GM19193 (cell line): ENCODE results near the gene CLASP1.

ENCODE experiments used
- POLR2A ChIP-seq: IDR thresholded peaks from 4 replicates; pipeline ENCODE4 v1.6.1; 2011; ENCODE audit not compliant: insufficient read depth, insufficient read length; ENCODE audit errors: extremely low read depth

Gene CLASP1

GRCh38 chr2:121365061-121365460, 284.2 kb downstream of the CLASP1 start:
- no peak for TF ChIP-seq POLR2A

GRCh38 chr2:121363632-121364420, 285.4 kb downstream of the CLASP1 start:
- no peak for TF ChIP-seq POLR2A

- no peak for TF ChIP-seq POLR2A
These were observed 286.5 kb downstream of the CLASP1 start for GRCh38 chr2:121362774-121363173.

GRCh38 chr2:121362226-121362625, 287.0 kb downstream of the CLASP1 start:
- no peak for TF ChIP-seq POLR2A

- no peak for TF ChIP-seq POLR2A
These were observed 288.5 kb downstream of the CLASP1 start for GRCh38 chr2:121360566-121361300.

- no peak for TF ChIP-seq POLR2A
These were observed 289.3 kb downstream of the CLASP1 start for GRCh38 chr2:121359716-121360565.

GRCh38 chr2:121359170-121359569, 290.1 kb downstream of the CLASP1 start:
- no peak for TF ChIP-seq POLR2A

GRCh38 chr2:121358291-121358690, 291.0 kb downstream of the CLASP1 start:
- TF ChIP-seq POLR2A, result no peak

- no peak for TF ChIP-seq POLR2A
These were observed 293.1 kb downstream of the CLASP1 start for GRCh38 chr2:121356058-121356640.

- TF ChIP-seq POLR2A, result no peak
These were observed 293.8 kb downstream of the CLASP1 start for GRCh38 chr2:121355488-121355887.

GRCh38 chr2:121351521-121352318, 297.5 kb downstream of the CLASP1 start:
- no peak for TF ChIP-seq POLR2A

- no peak for TF ChIP-seq POLR2A
These were observed 298.4 kb downstream of the CLASP1 start for GRCh38 chr2:121350890-121351289.

GRCh38 chr2:121350402-121350775, 298.9 kb downstream of the CLASP1 start:
- no peak for TF ChIP-seq POLR2A
